HG03354 (cell line): ENCODE measurements around the gene IL20RA.

Source experiments
- ATAC-seq: cut with Tn5 transposase; IDR thresholded peaks from one replicate; pipeline ENCODE4 v1.9.1; 2021; ENCODE audit warnings: mild to moderate bottlenecking; ENCODE audit not compliant: unreplicated experiment, poor library complexity, severe bottlenecking

IL20RA gene

GRCh38 chr6:136952714-136953260 lies 92.0 kb downstream of the IL20RA start:
- no peak for ATAC-seq

GRCh38 chr6:136950436-136951126 lies 94.2 kb downstream of the IL20RA start:
- no peak for ATAC-seq
